ENCODE data around the gene MYDGF. TPM values are rescaled to one million over a fixed set of nuclear protein-coding genes. Genes with fewer than 3 reads are reported as not detected.

Gene MYDGF
- polyA plus RNA-seq, 1 donor from 2014 or later = 73.2 TPM

GRCh38 chr19:4711211-4711610 lies 41.1 kb upstream of the MYDGF start:
- TF ChIP-seq POLR2AphosphoS5 (IDR thresholded peaks at IDR 0.05) (no peak), TAF1 (IDR thresholded peaks at IDR 0.05; ENCODE audit: low read depth) (no peak), REST (IDR thresholded peaks at IDR 0.05; ENCODE audit: borderline replicate concordance) (no peak), SMC3 (conservative IDR thresholded peaks at IDR 0.05; ENCODE audit: poor library complexity) (no peak), RAD21 (conservative IDR thresholded peaks at IDR 0.05) (no peak), EZH2 (IDR thresholded peaks at IDR 0.05; ENCODE audit: borderline replicate concordance, insufficient read depth, low read length, poor library complexity, severe bottlenecking) (no peak)
- Histone ChIP-seq H2AFZ (ENCODE audit: low read depth, low read length) (no peak overlapping the region), H3K9me3 (ENCODE audit: low read length) (no peaks in the 10 kb centered on the region), H3K27me3 (ENCODE audit: insufficient read depth, low read depth, low read length) (no peaks in the 10 kb centered on the region), H3K27ac (ENCODE audit: low read length) (no peak overlapping the region), H3K9me2 (ENCODE audit: insufficient read depth, low read length) (no peaks in the 10 kb centered on the region), H3K79me2 (replicated peaks; ENCODE audit: insufficient read depth, low read length) (no peaks in the 10 kb centered on the region), H3K9ac (ENCODE audit: low read length) (no peak overlapping the region), H3F3A (ENCODE audit: insufficient read depth, low read length, poor library complexity, severe bottlenecking) (no peaks in the 10 kb centered on the region), H3K4me3 (ENCODE audit: low read length) (no peak overlapping the region), H3K4me2 (ENCODE audit: low read length) (no peak overlapping the region), H4K20me1 (ENCODE audit: insufficient read depth) (no peaks in the 10 kb centered on the region), H3K36me3 (ENCODE audit: insufficient read depth, low read length) (no peaks in the 10 kb centered on the region)

- Histone ChIP-seq H3K27ac (ENCODE audit: low read length) (no peak overlapping the region), H3K79me2 (replicated peaks; ENCODE audit: insufficient read depth, low read length) (no peaks in the 10 kb centered on the region), H3F3A (ENCODE audit: insufficient read depth, low read length, poor library complexity, severe bottlenecking) (no peaks in the 10 kb centered on the region), H3K36me3 (ENCODE audit: insufficient read depth, low read length) (no peaks in the 10 kb centered on the region), H3K27me3 (ENCODE audit: insufficient read depth, low read depth, low read length) (no peaks in the 10 kb centered on the region), H2AFZ (ENCODE audit: low read depth, low read length) (no peak overlapping the region), H3K9me3 (ENCODE audit: low read length) (no peaks in the 10 kb centered on the region), H3K9ac (ENCODE audit: low read length) (no peak overlapping the region), H3K4me3 (ENCODE audit: low read length) (no peak overlapping the region), H3K4me2 (ENCODE audit: low read length) (no peak overlapping the region), H3K9me2 (ENCODE audit: insufficient read depth, low read length) (no peaks in the 10 kb centered on the region), H4K20me1 (ENCODE audit: insufficient read depth) (no peaks in the 10 kb centered on the region)
- TF ChIP-seq POLR2AphosphoS5 (IDR thresholded peaks at IDR 0.05) (no peak), EP300 (conservative IDR thresholded peaks at IDR 0.05; ENCODE audit: poor library complexity, severe bottlenecking) (no peak), MXI1 (conservative IDR thresholded peaks at IDR 0.05; ENCODE audit: poor library complexity, severe bottlenecking) (no peak), TAF1 (IDR thresholded peaks at IDR 0.05; ENCODE audit: low read depth) (no peak), RAD21 (conservative IDR thresholded peaks at IDR 0.05) (no peak)
Observed at GRCh38 chr19:4710281-4710600, 40.1 kb upstream of the MYDGF start.

- H3F3A ChIP-seq (ENCODE audit: insufficient read depth, low read length, poor library complexity, severe bottlenecking) = no peaks in the 10 kb centered on the region
- TF ChIP-seq SMC3 (conservative IDR thresholded peaks at IDR 0.05; ENCODE audit: poor library complexity) = no peak
- no peak for TF ChIP-seq EP300 (conservative IDR thresholded peaks at IDR 0.05; ENCODE audit: poor library complexity, severe bottlenecking)
- no peak for TF ChIP-seq POLR2AphosphoS5 (IDR thresholded peaks at IDR 0.05)
- no peak for TF ChIP-seq CTCF (IDR thresholded peaks at IDR 0.05; ENCODE audit: poor library complexity, severe bottlenecking)
- H3K36me3 ChIP-seq (ENCODE audit: insufficient read depth, low read length) = no peaks in the 10 kb centered on the region
- no peak overlapping the region for H2AFZ ChIP-seq (ENCODE audit: low read depth, low read length)
- no peaks in the 10 kb centered on the region for H3K9me2 ChIP-seq (ENCODE audit: insufficient read depth, low read length)
- H3K4me2 ChIP-seq (ENCODE audit: low read length) = no peak overlapping the region
- H3K4me3 ChIP-seq (ENCODE audit: low read length) = no peak overlapping the region
- H3K9me3 ChIP-seq (ENCODE audit: low read length) = no peaks in the 10 kb centered on the region
- H3K79me2 ChIP-seq (replicated peaks; ENCODE audit: insufficient read depth, low read length) = no peaks in the 10 kb centered on the region
- H3K27me3 ChIP-seq (ENCODE audit: insufficient read depth, low read depth, low read length) = no peaks in the 10 kb centered on the region
- no peak overlapping the region for H3K9ac ChIP-seq (ENCODE audit: low read length)
- H3K27ac ChIP-seq (ENCODE audit: low read length) = no peak overlapping the region
- no peaks in the 10 kb centered on the region for H4K20me1 ChIP-seq (ENCODE audit: insufficient read depth)
Observed at GRCh38 chr19:4709440-4710280, 39.5 kb upstream of the MYDGF start.
